ENCODE measurements around the gene DIS3.
A peak's percentile ranks its signal among the peaks of the same experiment; 100 is the strongest.
"Not testable (repeated sequence)": the region's sequence is repeated elsewhere in the genome, so short reads cannot be mapped to it uniquely, and the experiment has no call there.

The DIS3 gene

GRCh38 chr13:72745260-72745659 is 36.4 kb downstream of the DIS3 start:
- no peak for DNase-seq

GRCh38 chr13:72740015-72740414 is 41.7 kb downstream of the DIS3 start:
- DNase-seq, result no peak

GRCh38 chr13:72737033-72737432 is 44.7 kb downstream of the DIS3 start:
- no peak for DNase-seq

GRCh38 chr13:72728290-72728605 is 53.5 kb downstream of the DIS3 start:
- no peak for DNase-seq

- DNase-seq, result peak; percentile 94
These were observed 54.0 kb downstream of the DIS3 start, which contains the start of the genes BORA and MZT1 for GRCh38 chr13:72727417-72728289. TSS of gene BORA (plus strand) at chr13:72727923. CDS start at chr13:72728941, 1,018 bp downstream. TSS of gene MZT1 (minus strand) at chr13:72727629. CDS start at chr13:72727602, 27 bp downstream.

- peak; percentile 75 for DNase-seq
These were observed 54.8 kb downstream of the DIS3 start for GRCh38 chr13:72726726-72727416.

- not testable (repeated sequence) for DNase-seq
These were observed 55.5 kb downstream of the DIS3 start for GRCh38 chr13:72726185-72726584.

GRCh38 chr13:72716776-72717175 is 64.9 kb downstream of the DIS3 start:
- DNase-seq, result no peak
